Thyroid gland (tissue), 4 donors: ENCODE measurements around the gene ZBTB8A.

Experiments
- POLR2A ChIP-seq, 2 donors: fragments of 450-650 bp; IDR thresholded peaks; one replicate each; pipeline ENCODE4 v1.6.1; 2017; ENCODE audit warnings: antibody characterized with exemption in 2 of 2, mild to moderate bottlenecking in 2 of 2, moderate library complexity in 1 of 2
- TF ChIP-seq, protein P1 (sequence below), 6 experiments: fragments of 200-600 bp in 3 of 6; fragments of 450-650 bp in 3 of 6; sonication (generic) in 3 of 6; IDR thresholded peaks; one replicate each; pipeline ENCODE4 v1.5.1; 2016 to 2019; ENCODE audit warnings: antibody characterized with exemption in 6 of 6, mild to moderate bottlenecking in 2 of 6, inconsistent platforms in 1 of 6, moderate library complexity in 1 of 6

DNA sequence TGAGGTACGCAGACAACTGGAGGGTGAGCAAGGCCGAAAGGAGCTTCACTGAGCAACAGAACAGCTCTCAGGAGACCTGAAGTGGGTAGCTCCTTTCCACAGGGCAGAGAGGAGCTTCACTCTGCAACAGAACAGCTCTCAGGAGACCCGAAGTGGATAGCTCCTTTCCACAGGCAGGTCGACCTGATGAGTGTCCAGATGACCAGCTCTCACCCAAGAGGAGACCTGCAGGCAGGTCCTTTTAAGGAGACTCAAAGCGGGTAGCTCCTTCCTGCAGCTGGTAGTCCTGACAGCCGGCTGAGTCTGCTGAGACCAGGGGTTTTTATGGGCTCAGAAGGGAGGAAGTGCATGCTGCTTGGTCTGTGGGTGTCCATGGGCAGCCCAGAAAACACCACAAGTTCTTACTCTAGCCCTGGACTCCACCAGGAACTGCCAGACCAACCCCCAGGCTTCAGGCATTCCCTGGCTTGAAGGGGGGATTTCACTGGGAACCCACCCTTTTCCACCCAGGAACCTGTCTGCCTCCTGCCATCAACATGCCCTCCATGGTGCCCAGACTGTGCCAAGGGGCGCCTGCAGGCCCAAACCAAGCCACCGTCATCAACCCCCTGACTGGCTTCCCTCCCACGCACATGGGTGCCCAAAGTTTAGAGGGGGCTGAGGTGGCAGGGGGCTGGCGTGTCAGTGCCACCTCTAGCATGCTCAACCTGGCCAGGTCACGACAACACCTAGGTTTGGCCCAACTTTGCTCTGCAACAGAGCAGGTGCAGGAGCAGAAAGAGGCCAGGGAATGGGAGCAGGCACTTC lies 67.5 kb downstream of the ZBTB8A start:
- no peak for TF ChIP-seq POLR2A (IDR thresholded peaks at IDR 0.05)
- TF ChIP-seq, protein P1, sequence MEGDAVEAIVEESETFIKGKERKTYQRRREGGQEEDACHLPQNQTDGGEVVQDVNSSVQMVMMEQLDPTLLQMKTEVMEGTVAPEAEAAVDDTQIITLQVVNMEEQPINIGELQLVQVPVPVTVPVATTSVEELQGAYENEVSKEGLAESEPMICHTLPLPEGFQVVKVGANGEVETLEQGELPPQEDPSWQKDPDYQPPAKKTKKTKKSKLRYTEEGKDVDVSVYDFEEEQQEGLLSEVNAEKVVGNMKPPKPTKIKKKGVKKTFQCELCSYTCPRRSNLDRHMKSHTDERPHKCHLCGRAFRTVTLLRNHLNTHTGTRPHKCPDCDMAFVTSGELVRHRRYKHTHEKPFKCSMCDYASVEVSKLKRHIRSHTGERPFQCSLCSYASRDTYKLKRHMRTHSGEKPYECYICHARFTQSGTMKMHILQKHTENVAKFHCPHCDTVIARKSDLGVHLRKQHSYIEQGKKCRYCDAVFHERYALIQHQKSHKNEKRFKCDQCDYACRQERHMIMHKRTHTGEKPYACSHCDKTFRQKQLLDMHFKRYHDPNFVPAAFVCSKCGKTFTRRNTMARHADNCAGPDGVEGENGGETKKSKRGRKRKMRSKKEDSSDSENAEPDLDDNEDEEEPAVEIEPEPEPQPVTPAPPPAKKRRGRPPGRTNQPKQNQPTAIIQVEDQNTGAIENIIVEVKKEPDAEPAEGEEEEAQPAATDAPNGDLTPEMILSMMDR (IDR thresholded peaks at IDR 0.05) = no peak
